ENCODE results near the gene IQUB.
"Not testable (repeated sequence)": the region's sequence is repeated elsewhere in the genome, so short reads cannot be mapped to it uniquely, and the experiment has no call there.

The IQUB gene

DNA sequence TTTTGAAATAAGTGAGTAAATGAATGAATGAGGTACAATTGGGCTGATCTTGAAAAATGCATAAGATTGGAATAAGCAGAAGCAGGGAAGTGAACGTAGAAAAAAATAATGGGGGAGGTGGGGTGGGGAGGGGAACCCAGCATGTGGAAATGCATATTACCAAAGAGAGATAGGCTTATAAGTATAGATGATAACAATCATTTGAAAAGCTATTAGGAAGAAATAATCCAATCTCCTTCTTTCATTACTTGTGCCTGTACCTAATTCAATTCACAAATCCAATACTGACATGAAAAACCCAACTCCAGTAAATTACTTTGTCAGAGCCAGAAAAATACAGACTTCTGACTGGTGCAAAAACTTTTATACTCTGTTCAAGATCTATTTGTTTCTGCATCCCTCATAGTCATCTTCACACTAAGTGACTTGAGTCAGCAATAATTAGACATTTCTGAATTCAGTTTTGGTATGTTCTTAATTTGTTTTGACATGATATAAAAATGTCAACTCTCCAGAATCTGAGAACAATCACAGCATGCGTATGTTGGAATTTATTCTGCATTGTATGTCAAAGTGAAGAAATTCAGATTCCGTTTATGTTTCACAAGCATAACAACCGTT, 99.2 kb downstream of the IQUB start:
- H3K27ac Mint-ChIP-seq = no peak overlapping the region
- H3K36me3 Mint-ChIP-seq = no peaks in the 10 kb centered on the region
- H3K27me3 Mint-ChIP-seq = no peaks in the 10 kb centered on the region
- H3K4me1 Mint-ChIP-seq = no peaks in the 10 kb centered on the region
- ATAC-seq (replicated peaks) (no peak), DNase-seq (no peak)
- peaks cover 1 to 3% of the 10 kb centered on the region in 2 donors for H3K9me3 Mint-ChIP-seq
- no peak overlapping the region for H3K4me3 Mint-ChIP-seq

DNA sequence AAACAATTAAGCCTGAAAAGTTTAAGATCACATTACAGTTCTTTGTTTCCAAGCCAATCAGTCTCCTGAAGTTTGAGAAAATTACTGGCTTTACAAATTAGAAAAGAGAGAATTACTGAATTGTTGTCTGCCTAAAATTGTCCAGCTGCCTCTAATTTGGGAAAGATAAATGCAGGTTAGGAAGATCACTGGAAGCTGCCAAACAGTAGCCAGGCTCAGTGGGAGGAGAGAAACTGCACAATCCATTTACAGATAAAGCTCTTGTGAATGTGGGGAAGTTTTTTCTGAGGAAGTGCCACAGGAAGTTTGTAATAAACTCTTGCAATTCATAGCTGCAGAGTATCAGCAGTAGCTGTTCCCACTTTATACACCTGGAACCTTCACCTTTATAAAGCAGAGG, 100.7 kb downstream of the IQUB start:
- Mint-ChIP-seq H3K36me3 (no peaks in the 10 kb centered on the region), H3K27me3 (no peaks in the 10 kb centered on the region), H3K4me3 (no peak overlapping the region), H3K9me3 (peaks cover 1 to 3% of the 10 kb centered on the region in 2 donors), H3K4me1 (no peaks in the 10 kb centered on the region), H3K27ac (no peak overlapping the region)
- DNase-seq (no peak), ATAC-seq (replicated peaks) (no peak)

DNA sequence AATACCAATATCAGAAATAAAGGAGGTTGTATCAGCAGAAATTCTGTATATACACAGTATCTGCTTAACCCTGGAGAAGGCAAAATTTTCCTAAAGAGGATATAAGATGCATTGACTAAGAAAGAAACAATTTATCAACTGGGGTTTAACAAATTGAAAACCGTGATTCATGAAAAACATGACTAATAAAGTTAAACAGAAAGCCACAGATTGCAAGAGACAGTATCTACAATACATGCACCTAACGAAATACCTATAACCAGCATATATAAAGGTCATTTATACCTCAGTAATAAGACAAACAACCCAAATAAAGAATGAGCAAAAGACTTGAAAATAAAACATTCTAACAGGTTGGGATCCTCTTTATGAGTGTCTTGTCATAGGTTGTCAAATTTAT, 101.8 kb downstream of the IQUB start:
- no peaks in the 10 kb centered on the region for H3K36me3 Mint-ChIP-seq
- H3K4me1 Mint-ChIP-seq = no peaks in the 10 kb centered on the region
- ATAC-seq (replicated peaks) (no peak), DNase-seq (no peak)
- no peak overlapping the region for H3K4me3 Mint-ChIP-seq
- H3K27me3 Mint-ChIP-seq = no peaks in the 10 kb centered on the region
- no peak overlapping the region for H3K27ac Mint-ChIP-seq
- peaks cover 0 to 3% of the 10 kb centered on the region in 2 donors for H3K9me3 Mint-ChIP-seq

DNA sequence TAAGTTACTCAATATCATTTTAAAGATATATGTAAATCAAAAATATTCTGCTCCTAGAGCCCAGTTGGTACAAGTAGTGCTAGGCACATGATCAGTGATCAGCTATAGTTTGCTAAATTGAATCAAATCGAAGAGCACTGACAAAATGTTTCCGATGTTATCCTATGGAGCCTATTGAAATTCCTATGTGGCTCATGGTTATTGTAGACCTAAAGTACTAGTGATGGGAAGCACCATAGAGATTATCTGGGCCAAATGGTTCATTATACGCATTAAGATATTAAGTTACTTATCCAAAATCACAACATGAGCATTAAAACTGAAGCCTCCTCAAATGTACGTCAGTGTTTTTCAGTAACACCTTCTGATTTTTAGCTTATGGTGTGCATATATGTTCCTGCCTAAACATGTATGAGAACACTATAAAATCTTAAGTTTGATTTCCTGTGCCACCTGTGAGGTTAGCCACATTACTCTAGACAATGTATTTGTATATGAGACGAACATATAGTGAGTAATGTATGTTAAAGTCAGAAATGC, 103.2 kb downstream of the IQUB start:
- no peak overlapping the region for H3K4me3 Mint-ChIP-seq
- ATAC-seq (replicated peaks) = no peak
- peaks cover 0 to 3% of the 10 kb centered on the region in 2 donors for H3K9me3 Mint-ChIP-seq

DNA sequence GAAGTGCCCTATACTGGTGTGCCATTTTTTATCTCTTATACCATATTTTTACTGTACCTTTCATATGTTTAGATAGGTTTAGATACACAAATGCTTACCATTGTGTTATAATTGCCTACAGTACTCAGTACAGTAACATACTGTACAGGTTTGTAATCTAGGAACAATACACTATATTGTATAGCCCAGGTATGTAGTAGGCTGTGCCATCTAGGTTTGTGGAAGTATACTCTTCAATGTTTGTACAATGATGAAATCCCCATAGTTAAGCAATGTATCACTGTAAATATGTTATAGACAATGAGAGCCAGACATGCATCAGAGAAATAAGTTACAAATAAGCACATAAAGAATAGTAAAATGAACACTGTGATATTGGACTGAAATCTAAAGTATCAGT, 109.1 kb downstream of the IQUB start:
- H3K9me3 Mint-ChIP-seq = peaks cover 0 to 15% of the 10 kb centered on the region in 2 donors
- H3K4me3 Mint-ChIP-seq = no peak overlapping the region
- DNase-seq (no peak), ATAC-seq (replicated peaks) (no peak)
- no peaks in the 10 kb centered on the region for H3K36me3 Mint-ChIP-seq
- H3K27ac Mint-ChIP-seq = no peak overlapping the region
- H3K27me3 Mint-ChIP-seq = no peaks in the 10 kb centered on the region
- H3K4me1 Mint-ChIP-seq = no peaks in the 10 kb centered on the region

More for the DNA sequence above, 103.2 kb downstream of the IQUB start:
- no peak overlapping the region for H3K27ac Mint-ChIP-seq
- H3K36me3 Mint-ChIP-seq = no peaks in the 10 kb centered on the region
- no peaks in the 10 kb centered on the region for H3K4me1 Mint-ChIP-seq
- H3K27me3 Mint-ChIP-seq = no peaks in the 10 kb centered on the region
- DNase-seq = no peak

DNA sequence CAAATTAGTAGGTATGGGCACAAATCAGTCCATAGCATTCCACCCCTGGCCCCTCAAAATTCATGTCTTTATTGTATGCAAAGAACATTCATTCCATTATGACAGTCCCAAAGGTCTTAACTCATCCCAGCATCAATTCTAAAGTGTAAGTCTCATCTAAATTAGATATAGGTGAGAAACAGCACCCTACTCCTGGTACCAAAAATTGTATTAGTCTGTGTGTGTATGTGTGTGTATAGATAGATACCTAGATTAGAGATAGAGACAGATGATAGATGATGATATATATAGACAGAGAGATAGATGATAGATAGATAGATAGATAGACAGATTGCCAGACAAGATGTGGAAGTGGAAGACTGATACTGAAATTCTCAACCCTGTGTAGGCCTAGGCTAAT, 109.9 kb downstream of the IQUB start:
- Mint-ChIP-seq H3K36me3 (no peaks in the 10 kb centered on the region), H3K27me3 (no peaks in the 10 kb centered on the region), H3K4me3 (no peak overlapping the region), H3K9me3 (peaks cover 0 to 15% of the 10 kb centered on the region in 2 donors), H3K4me1 (no peaks in the 10 kb centered on the region), H3K27ac (no peak overlapping the region)
- DNase-seq = no peak
- no peak for ATAC-seq (replicated peaks)

DNA sequence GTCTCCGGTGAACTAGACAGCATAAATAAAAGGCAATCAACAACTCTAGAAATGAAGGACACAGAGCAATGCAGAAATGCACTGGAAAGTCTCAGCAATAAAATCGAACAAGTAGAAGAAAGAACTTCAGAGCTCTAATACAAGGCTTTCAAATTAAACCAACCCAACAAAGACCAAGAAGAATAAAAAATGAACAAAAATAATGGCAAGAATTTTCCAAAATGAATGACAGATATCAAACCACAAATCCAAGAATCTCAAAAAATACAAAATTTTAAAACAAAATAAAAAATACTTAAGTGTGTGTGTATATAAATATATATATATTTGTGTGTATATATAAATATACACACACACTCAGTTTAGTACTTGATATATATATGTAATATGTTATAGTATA, 110.8 kb downstream of the IQUB start:
- Mint-ChIP-seq H3K27me3 (no peaks in the 10 kb centered on the region), H3K4me1 (no peaks in the 10 kb centered on the region), H3K27ac (no peak overlapping the region), H3K4me3 (no peak overlapping the region), H3K9me3 (peaks cover 0 to 16% of the 10 kb centered on the region in 2 donors), H3K36me3 (no peaks in the 10 kb centered on the region)
- ATAC-seq (replicated peaks) (no peak), DNase-seq (no peak)

DNA sequence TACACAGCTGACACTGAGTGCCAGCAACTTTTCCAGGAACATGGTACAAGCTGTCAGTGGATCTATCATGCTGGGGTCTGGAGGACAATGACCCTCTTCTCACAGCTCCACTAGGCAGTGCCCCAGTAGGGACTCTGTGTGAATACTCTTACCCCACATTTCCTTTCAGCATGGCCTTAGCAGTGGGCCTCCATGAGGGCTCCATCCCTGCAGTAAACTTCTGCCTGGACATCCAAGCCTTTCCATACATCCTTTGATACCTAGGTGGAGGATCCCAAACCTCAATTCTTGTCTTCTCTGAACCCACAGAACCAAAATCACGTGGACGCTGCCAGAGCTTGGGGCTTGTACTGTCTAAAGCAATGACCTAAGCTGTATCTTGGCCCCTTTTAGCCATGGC, 116.8 kb downstream of the IQUB start:
- no peaks in the 10 kb centered on the region for H3K4me1 Mint-ChIP-seq
- no peak overlapping the region for H3K4me3 Mint-ChIP-seq
- H3K27me3 Mint-ChIP-seq = no peaks in the 10 kb centered on the region
- ATAC-seq (replicated peaks) = no peak
- peaks cover 9 to 10% of the 10 kb centered on the region in 2 donors for H3K9me3 Mint-ChIP-seq
- no peak overlapping the region for H3K27ac Mint-ChIP-seq
- H3K36me3 Mint-ChIP-seq = peaks cover 0 to 3% of the 10 kb centered on the region in 2 donors
- DNase-seq = no peak

DNA sequence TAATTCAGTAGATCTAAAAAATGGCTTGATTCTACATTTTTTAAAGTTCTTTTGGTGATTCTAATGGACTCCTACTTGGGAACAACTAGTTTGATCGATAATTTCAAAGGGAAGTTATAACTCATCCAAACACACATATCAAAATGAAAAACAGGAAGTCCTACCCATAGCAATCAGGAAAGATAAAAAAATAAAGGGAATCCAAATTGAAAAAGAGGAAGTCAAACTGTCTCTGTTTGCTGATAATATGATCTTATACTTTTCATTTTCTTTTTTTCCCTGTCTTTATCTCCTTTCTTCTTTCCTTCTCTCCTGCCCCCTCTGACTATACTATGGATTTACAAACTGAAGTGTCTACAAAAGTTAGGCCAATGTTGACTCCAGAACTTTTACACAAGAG, 118.8 kb downstream of the IQUB start:
- Mint-ChIP-seq H3K4me1 (no peaks in the 10 kb centered on the region), H3K36me3 (peaks cover 0 to 3% of the 10 kb centered on the region in 2 donors), H3K4me3 (no peak overlapping the region), H3K27me3 (no peaks in the 10 kb centered on the region), H3K27ac (no peak overlapping the region), H3K9me3 (peaks cover 5 to 11% of the 10 kb centered on the region in 2 donors)
- DNase-seq (no peak), ATAC-seq (replicated peaks) (no peak)

DNA sequence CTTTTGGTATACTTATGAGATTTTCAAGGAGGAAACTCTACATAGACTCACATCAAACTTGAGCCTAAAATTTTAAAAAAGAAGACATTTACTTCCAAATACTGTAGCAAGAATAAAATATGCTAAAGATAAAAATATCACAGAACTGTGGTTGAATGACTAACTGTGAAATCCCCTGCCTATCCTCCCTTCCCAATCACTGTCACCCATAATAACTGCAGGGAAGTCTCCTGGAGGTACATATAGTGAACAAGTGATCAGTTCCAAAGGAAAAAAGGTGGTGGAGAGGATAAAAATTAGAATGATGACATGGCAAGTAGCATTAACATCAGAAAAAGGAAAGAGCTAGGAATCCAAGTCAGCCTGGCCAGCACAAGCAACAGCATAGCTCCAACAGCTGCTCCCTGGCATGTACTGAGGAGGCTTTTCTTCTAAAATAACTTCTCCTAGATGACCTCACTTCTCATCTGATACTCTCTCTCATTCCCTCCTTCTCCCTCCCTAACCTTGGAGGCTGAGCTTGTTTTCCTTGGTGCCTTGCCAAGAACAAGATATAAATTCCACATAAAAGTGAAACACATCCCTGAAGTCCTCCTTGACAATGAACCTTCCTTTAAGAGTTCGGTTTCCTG, 124.0 kb downstream of the IQUB start:
- H3K27ac Mint-ChIP-seq = no peak overlapping the region

DNA sequence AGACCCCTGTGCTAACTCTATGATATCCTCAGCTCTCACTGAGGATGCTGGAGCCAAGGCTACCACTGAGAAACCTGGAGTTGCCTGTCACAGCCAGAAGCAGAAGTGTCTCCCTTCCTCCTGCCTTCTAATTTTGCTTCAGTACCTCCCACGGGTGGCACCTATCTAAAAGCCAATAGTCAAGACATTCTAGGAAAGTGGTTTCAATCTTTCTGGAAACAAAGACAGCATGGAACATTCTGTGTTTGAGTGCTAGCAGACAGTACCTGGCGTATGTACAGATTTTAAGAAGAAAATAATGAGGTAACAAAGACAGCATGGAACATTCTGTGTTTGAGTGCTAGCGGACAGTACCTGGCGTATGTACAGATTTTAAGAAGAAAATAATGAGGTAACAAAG, 126.4 kb downstream of the IQUB start:
- not testable (repeated sequence) for H3K4me1 Mint-ChIP-seq; H3K27me3 Mint-ChIP-seq; H3K36me3 Mint-ChIP-seq; H3K4me3 Mint-ChIP-seq; DNase-seq; ATAC-seq (replicated peaks); H3K27ac Mint-ChIP-seq; H3K9me3 Mint-ChIP-seq

More for the DNA sequence above, 124.0 kb downstream of the IQUB start:
- DNase-seq = no peak
- Mint-ChIP-seq H3K9me3 (peaks cover 0 to 4% of the 10 kb centered on the region in 2 donors), H3K4me1 (no peaks in the 10 kb centered on the region), H3K4me3 (no peak overlapping the region), H3K36me3 (no peaks in the 10 kb centered on the region), H3K27me3 (no peaks in the 10 kb centered on the region)
- no peak for ATAC-seq (replicated peaks)

Measured in stimulated activated naive B cell treated with anti-CD40 and anti-IgM and Interleukin-4, amounts not matched to agents 10 μg/mL and 1 μg/mL and 100 μg/mL, for 72 hours (primary cell).